ENCODE measurements around the gene SLC4A2. TPM values are rescaled to one million over a fixed set of nuclear protein-coding genes. Genes with fewer than 3 reads are reported as not detected.
A peak's percentile ranks its signal among the peaks of the same experiment; 100 is the strongest.

The SLC4A2 gene
- total and polyA plus RNA-seq, 2 of the 8 experiments (the other 6 are each of a cell fraction or from before 2014, with no cell fraction given) = 72.6 to 147 TPM

DNA sequence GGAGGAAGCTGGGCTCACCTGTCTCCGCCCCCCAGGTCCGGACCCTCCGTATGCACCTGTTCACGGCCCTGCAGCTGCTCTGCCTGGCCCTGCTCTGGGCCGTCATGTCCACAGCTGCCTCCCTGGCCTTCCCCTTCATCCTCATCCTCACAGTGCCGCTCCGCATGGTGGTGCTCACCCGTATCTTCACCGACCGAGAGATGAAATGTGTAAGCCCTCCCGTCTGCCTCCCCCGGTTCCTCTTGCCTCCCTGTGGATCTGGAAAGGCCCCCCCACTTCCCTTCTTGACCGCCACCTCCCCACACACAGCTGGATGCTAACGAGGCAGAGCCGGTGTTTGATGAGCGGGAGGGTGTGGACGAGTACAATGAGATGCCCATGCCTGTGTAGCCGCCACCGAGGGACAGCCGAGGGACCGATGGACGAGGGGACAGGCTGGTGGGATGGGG lies 16.6 kb downstream of the SLC4A2 start:
- ChIA-PET POLR2A (ENCODE audit: partially characterized antibody) (interaction anchor here (0.8 to 4.9 kb wide), 6 partner anchors 9 to 35 kb away, joined by 3 to 77 read pairs (median 16); partner anchors contain the start of gene SLC4A2), CTCF (ENCODE audit: partially characterized antibody) (interaction anchor here (0.6 to 6.0 kb wide), 17 partner anchors 9 to 170 kb away, joined by 3 to 81 read pairs (median 6); no protein-coding TSS in a partner anchor)
- H3K4ac ChIP-seq (replicated peaks; ENCODE audit: insufficient read length, low read depth, low read length) = no peak overlapping the region
- H2BK12ac ChIP-seq (ENCODE audit: low read depth, low read length) = no peak overlapping the region
- no peak for FAIRE-seq
- no peak overlapping the region for H3K27ac ChIP-seq (ENCODE audit: low read depth, low read length)
- H3K23ac ChIP-seq (ENCODE audit: insufficient read length) = no peak overlapping the region
- H3K9ac ChIP-seq (replicated peaks in 1 of 4; ENCODE audit: extremely low read depth in 1 of 4, low read depth in 3 of 4, low read length in 3 of 4) = no peak overlapping the region
- H3K56ac ChIP-seq (replicated peaks; ENCODE audit: insufficient read length, low read depth, low read length) = no peak overlapping the region
- H3K18ac ChIP-seq (ENCODE audit: extremely low read depth, low read length) = no peak overlapping the region
- H4K8ac ChIP-seq (ENCODE audit: extremely low read depth, insufficient read depth, low read length) = peak overlapping the region; percentile 11; the same call in 1 of the 2 replicates
- DNase-seq (ENCODE audit: low read depth in 1 of 2, low spot score in 2 of 2) = no peak
- TF ChIP-seq, protein P1, sequence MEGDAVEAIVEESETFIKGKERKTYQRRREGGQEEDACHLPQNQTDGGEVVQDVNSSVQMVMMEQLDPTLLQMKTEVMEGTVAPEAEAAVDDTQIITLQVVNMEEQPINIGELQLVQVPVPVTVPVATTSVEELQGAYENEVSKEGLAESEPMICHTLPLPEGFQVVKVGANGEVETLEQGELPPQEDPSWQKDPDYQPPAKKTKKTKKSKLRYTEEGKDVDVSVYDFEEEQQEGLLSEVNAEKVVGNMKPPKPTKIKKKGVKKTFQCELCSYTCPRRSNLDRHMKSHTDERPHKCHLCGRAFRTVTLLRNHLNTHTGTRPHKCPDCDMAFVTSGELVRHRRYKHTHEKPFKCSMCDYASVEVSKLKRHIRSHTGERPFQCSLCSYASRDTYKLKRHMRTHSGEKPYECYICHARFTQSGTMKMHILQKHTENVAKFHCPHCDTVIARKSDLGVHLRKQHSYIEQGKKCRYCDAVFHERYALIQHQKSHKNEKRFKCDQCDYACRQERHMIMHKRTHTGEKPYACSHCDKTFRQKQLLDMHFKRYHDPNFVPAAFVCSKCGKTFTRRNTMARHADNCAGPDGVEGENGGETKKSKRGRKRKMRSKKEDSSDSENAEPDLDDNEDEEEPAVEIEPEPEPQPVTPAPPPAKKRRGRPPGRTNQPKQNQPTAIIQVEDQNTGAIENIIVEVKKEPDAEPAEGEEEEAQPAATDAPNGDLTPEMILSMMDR (IDR thresholded peaks at IDR 0.05; ENCODE audit: control extremely low read depth in 1 of 3, insufficient read depth in 1 of 3, low read depth in 1 of 3, low read length in 3 of 3) = no peak
- TF ChIP-seq, protein P2, sequence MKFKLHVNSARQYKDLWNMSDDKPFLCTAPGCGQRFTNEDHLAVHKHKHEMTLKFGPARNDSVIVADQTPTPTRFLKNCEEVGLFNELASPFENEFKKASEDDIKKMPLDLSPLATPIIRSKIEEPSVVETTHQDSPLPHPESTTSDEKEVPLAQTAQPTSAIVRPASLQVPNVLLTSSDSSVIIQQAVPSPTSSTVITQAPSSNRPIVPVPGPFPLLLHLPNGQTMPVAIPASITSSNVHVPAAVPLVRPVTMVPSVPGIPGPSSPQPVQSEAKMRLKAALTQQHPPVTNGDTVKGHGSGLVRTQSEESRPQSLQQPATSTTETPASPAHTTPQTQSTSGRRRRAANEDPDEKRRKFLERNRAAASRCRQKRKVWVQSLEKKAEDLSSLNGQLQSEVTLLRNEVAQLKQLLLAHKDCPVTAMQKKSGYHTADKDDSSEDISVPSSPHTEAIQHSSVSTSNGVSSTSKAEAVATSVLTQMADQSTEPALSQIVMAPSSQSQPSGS (IDR thresholded peaks at IDR 0.05; ENCODE audit: low read length) = no peak
- TF ChIP-seq POLR2A (IDR thresholded peaks at IDR 0.05; ENCODE audit: control extremely low read depth in 1 of 2, low read depth in 2 of 2, low read length in 2 of 2) (no peak), TBP (IDR thresholded peaks at IDR 0.05; ENCODE audit: low read depth, low read length) (no peak), POLR2AphosphoS5 (IDR thresholded peaks at IDR 0.05; ENCODE audit: low read depth, low read length) (no peak), KDM1A (IDR thresholded peaks at IDR 0.05; ENCODE audit: borderline replicate concordance, low read length) (no peak), NRF1 (IDR thresholded peaks at IDR 0.05; ENCODE audit: low read depth, low read length) (no peak), CEBPB (IDR thresholded peaks at IDR 0.05; ENCODE audit: low read depth, low read length) (no peak)
- no peak overlapping the region for H3K4me3 ChIP-seq (ENCODE audit: extremely low read depth in 1 of 4, insufficient read depth in 2 of 4, low read depth in 3 of 4, low read length in 4 of 4)
- peaks cover 18 to 24% of the 10 kb centered on the region in 2 experiments for H4K20me1 ChIP-seq (replicated peaks in 1 of 2; ENCODE audit: control insufficient read depth in 1 of 2, insufficient read depth in 2 of 2, low read length in 2 of 2)
- no peak overlapping the region for H2BK5ac ChIP-seq (ENCODE audit: low read depth, low read length)
- no peak overlapping the region for H4K5ac ChIP-seq (ENCODE audit: insufficient read length, low read depth, low read length)
- no peak overlapping the region for H2AK5ac ChIP-seq (ENCODE audit: low read depth, low read length)
- H2AFZ ChIP-seq (ENCODE audit: low read length) = no peak overlapping the region
- peaks cover 0 to 8% of the 10 kb centered on the region in 2 experiments; a peak in 1 of 4 replicates for H3K79me2 ChIP-seq (ENCODE audit: control insufficient read depth in 1 of 2, insufficient read depth in 2 of 2, low read length in 2 of 2)
- H3K27me3 ChIP-seq (replicated peaks in 1 of 4; ENCODE audit: control insufficient read depth in 3 of 4, extremely low read depth in 1 of 4, insufficient read depth in 3 of 4, low read length in 3 of 4) = no peaks in the 10 kb centered on the region
- no peak overlapping the region for H2BK15ac ChIP-seq (ENCODE audit: low read length)
- H3K9me3 ChIP-seq (ENCODE audit: insufficient read depth in 2 of 2, low read depth in 1 of 2, low read length in 1 of 2) = no peaks in the 10 kb centered on the region
- WGBS, 2 experiments (ENCODE audit: extremely low coverage in 1 of 2, insufficient coverage in 1 of 2, insufficient read length in 1 of 2, insufficient replicate concordance in 2 of 2, low coverage in 1 of 2, low lambda C conversion rate in 2 of 2, missing lambda C conversion rate in 1 of 2) = 86% methylated on average over 15 of the region's 22 CpGs; no CpG with 5 or more reads in 1 of the 2 experiments
- H2BK120ac ChIP-seq (replicated peaks; ENCODE audit: low read depth, low read length) = no peak overlapping the region
- no peak overlapping the region for H2BK20ac ChIP-seq (ENCODE audit: low read length)
- no peak overlapping the region for H4K91ac ChIP-seq (replicated peaks; ENCODE audit: insufficient read length, low read length)
- no peak overlapping the region for H3K14ac ChIP-seq (ENCODE audit: insufficient read length)
- H3K4me2 ChIP-seq (ENCODE audit: insufficient read depth in 1 of 2, low read depth in 2 of 2, low read length in 2 of 2) = no peak overlapping the region
- peaks cover 15 to 40% (median 38%) of the 10 kb centered on the region in 4 experiments for H3K36me3 ChIP-seq (ENCODE audit: control insufficient read depth in 2 of 4, insufficient read depth in 4 of 4, low read length in 3 of 4)
- peaks cover 0 to 20% (median 17%) of the 10 kb centered on the region in 4 experiments; a peak in 6 of 7 replicates for H3K4me1 ChIP-seq (replicated peaks in 1 of 4; ENCODE audit: control insufficient read depth in 3 of 4, insufficient read depth in 4 of 4, low read length in 3 of 4)
- peaks cover 8% of the 10 kb centered on the region for H3K23me2 ChIP-seq (ENCODE audit: low read depth, low read length)
- H3K79me1 ChIP-seq (ENCODE audit: low read depth, low read length) = peaks cover 7% of the 10 kb centered on the region

Data from H1 (cell line).